ENCODE data around the gene OR2L8.

The OR2L8 gene

GRCh38 chr1:247936965-247937734, 11.5 kb upstream of the OR2L8 start:
- TF ChIP-seq CTCF (IDR thresholded peaks at IDR 0.05; ENCODE audit: extremely low read depth, missing control alignments): peak; percentile 76
- peak; percentile 75 for DNase-seq (ENCODE audit: low spot score)

GRCh38 chr1:247942624-247943023, 6.0 kb upstream of the OR2L8 start:
- TF ChIP-seq CTCF (IDR thresholded peaks at IDR 0.05; ENCODE audit: extremely low read depth, missing control alignments): no peak
- DNase-seq (ENCODE audit: low spot score): no peak

- no peak for DNase-seq (ENCODE audit: low spot score)
- no peak for TF ChIP-seq CTCF (IDR thresholded peaks at IDR 0.05; ENCODE audit: extremely low read depth, missing control alignments)
These were observed 4.8 kb downstream of the OR2L8 start for GRCh38 chr1:247953408-247953807.

- no peak for DNase-seq (ENCODE audit: low spot score)
- TF ChIP-seq CTCF (IDR thresholded peaks at IDR 0.05; ENCODE audit: extremely low read depth, missing control alignments): no peak
These were observed 13.1 kb downstream of the OR2L8 start for GRCh38 chr1:247961791-247962190.

- no peak for TF ChIP-seq CTCF (IDR thresholded peaks at IDR 0.05; ENCODE audit: extremely low read depth, missing control alignments)
- no peak for DNase-seq (ENCODE audit: low spot score)
These were observed 14.4 kb downstream of the OR2L8 start for GRCh38 chr1:247962911-247963588.

GRCh38 chr1:247964933-247965332, 16.3 kb downstream of the OR2L8 start, which contains the start of gene OR2AK2:
OR2AK2 (plus strand) TSS chr1:247965233; CDS start chr1:247965377, 144 bp downstream.
- TF ChIP-seq CTCF (IDR thresholded peaks at IDR 0.05; ENCODE audit: extremely low read depth, missing control alignments): no peak
- no peak for DNase-seq (ENCODE audit: low spot score)

- no peak for TF ChIP-seq CTCF (IDR thresholded peaks at IDR 0.05; ENCODE audit: extremely low read depth, missing control alignments)
- DNase-seq (ENCODE audit: low spot score): no peak
These were observed 18.0 kb downstream of the OR2L8 start for GRCh38 chr1:247966532-247967204.

Measured in GM20000 (cell line).